Globus pallidus (tissue), 1 donor: ENCODE measurements around the gene SPAG9.

ENCODE experiments used
- DNase-seq: peaks from one replicate; pipeline ENCODE4 v3.0.0-alpha.2; 2015; ENCODE audit warnings: low spot score

Gene SPAG9

GRCh38 chr17:50918071-50918932 lies 202.4 kb downstream of the SPAG9 start:
- peak; percentile 54 for DNase-seq

GRCh38 chr17:50917418-50917743 lies 203.3 kb downstream of the SPAG9 start:
- DNase-seq: peak; percentile 75

GRCh38 chr17:50916708-50917417 lies 203.8 kb downstream of the SPAG9 start:
- no peak for DNase-seq

- DNase-seq: no peak
These were observed 204.5 kb downstream of the SPAG9 start for GRCh38 chr17:50916026-50916707.

GRCh38 chr17:50914505-50915063 lies 206.1 kb downstream of the SPAG9 start:
- DNase-seq: no peak

- DNase-seq: no peak
These were observed 207.5 kb downstream of the SPAG9 start for GRCh38 chr17:50913120-50913519.
